GM20431 (cell line): ENCODE results near the gene LSAMP.

Source experiments
- in situ Hi-C: fragments of 300-500 bp; cut with MseI, MboI; formaldehyde crosslinking; loops from one replicate; pipeline ENCODE4 v1.15.0; 2020; ENCODE audit warnings: low sequenced_read_pairs; ENCODE audit not compliant: unreplicated experiment

The LSAMP gene

DNA sequence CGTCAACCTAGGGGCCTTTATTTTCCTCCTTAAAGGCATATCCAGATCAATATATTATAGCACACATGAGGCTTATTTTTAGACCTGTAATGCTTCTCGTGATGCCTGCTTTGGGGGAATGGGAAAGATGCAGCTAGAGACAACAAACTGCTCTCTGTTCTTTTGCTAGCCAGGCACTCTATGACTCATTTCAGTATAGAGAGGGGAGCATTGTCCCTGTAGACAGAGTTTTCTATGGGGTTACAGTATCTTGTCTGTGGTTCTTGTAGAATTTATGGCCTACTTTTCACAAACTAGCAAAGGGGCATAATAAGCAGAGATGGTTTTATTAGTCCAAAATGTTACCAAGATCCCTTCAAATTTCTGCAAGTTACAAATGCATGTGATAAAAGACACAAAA lies 305.6 kb downstream of the LSAMP start:
- in situ Hi-C loops, result loop anchor here (25.0 kb wide), 1 partner anchor 623 kb away; no protein-coding TSS in a partner anchor

DNA sequence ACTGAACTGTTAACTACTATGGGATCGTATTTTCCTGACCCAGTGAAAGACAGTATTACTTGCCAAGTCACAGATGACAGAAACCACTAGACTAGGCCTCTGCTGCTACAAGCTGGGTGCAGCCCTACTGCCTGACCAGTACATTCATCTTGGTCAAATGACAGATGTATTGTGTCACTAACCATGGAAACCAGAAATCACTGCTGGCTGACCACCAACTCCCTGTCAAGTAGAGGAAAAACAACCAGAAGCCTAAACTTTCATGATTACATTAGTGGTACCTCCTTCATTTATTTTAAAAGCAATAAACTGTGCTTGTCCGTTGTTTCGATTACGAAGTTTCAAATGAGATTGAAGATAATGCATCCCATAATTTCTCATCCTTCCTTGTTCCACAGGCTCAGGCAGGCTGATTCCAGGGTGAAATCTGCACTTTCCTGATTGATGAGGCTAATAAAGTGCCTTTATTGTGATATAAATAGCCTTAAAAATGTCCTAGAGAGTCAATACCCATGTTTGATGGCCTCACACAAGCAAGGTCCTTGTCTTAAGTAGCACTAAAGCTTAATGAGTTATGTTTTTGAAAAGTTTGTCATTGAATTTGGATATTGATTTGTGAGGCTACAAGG lies 309.7 kb downstream of the LSAMP start:
- in situ Hi-C loops, result loop anchor here (25.0 kb wide), 1 partner anchor 627 kb away; no protein-coding TSS in a partner anchor

DNA sequence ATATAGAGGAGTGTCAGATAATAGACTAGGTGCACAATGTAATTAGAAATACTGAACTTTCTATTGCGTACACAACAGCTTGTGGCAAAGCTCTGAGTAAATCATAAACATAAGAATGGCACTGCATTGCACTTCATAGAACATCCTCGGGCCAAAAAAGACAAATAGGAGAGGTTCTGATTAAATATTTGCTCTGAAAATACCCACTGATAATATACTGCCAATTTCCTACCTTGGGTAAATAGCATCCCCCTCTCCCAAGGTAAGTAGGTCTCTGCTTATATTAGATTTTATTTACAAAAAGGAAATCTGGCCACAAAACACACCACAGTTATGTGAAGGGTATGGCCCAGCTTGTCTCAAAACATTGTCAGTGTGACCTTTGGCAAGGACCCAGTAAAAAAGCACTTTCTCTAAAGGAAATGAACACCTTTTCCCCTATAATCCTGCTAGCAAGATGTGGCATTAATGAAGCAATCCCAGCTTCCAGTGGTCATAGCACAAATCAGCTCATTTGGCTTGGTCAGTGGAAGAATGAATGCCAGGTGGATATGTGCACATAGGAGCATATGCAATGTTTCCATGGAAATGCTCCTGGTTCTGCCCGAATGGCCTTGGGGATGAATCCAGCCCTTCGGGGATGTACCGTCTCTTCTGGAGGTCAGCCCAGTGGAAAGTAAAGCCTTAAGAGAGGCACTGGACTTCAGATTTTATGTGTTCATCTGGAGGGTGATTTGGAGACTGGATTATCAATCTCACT lies 315.9 kb downstream of the LSAMP start:
- in situ Hi-C loops, result loop anchor here (25.0 kb wide), 1 partner anchor 633 kb away; no protein-coding TSS in a partner anchor

- in situ Hi-C loops, result loop anchor here (25.0 kb wide), 1 partner anchor 635 kb away; no protein-coding TSS in a partner anchor
Measured at GRCh38 chr3:116127464-116127863, 317.8 kb downstream of the LSAMP start.

GRCh38 chr3:116124166-116124565 lies 321.1 kb downstream of the LSAMP start:
- in situ Hi-C loops, result no loop called here

- in situ Hi-C loops, result no loop called here
Measured at GRCh38 chr3:116118475-116119169, 326.7 kb downstream of the LSAMP start.

GRCh38 chr3:116114586-116114985 lies 330.7 kb downstream of the LSAMP start:
- in situ Hi-C loops, result no loop called here

- in situ Hi-C loops, result no loop called here
Measured at GRCh38 chr3:116112696-116113095, 332.6 kb downstream of the LSAMP start.

DNA sequence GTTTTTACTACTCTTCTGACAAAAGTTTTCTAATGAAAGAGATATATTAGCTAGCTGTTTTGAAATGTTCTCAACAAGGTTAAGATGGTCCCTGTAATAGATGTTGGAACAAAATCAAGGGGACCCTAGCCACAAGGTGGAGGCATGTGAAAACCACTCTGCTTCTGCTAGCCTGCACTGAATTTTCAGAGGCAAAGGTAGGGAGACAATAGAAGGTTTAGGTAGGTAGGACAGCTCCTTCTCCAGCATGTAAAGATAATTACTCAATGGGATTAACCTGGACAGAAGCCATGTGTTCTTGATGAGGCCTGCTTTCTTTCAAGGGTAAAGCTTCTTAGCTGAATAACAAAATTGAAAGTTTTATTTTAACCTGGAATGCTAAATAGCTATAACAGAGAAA lies 333.5 kb downstream of the LSAMP start:
- in situ Hi-C loops, result no loop called here

DNA sequence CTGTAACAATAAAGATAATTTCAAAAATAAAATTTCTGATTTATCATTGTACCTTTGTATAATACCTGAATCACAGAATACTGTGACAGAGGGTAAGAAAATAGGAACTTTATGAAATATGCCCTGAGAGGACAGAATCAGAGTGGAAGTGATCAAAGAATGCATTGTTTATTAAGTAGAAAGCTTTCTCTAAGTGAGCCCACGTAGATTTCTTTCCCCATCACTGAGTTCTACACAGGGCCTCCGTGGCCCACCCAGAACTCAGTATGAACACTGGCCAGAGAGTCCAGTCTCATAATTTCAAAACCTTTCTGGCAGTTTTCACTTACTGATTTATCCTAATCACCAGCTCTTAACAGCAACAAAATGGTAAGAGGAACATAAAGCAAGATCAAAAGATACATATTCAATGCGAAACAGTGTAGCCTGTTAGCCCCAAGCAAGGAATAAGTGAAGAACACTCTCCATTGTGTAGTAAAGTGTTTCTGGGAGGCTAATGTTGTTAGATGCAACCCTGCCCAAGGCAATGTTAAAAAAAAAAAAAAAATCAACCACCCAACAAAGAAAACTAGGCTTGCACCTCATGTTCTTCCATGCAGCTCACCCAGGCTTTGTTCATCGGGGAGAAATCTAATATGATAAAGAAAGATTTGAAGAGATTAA lies 341.3 kb downstream of the LSAMP start:
- in situ Hi-C loops, result no loop called here

GRCh38 chr3:116102037-116102436 lies 343.2 kb downstream of the LSAMP start:
- in situ Hi-C loops, result no loop called here

DNA sequence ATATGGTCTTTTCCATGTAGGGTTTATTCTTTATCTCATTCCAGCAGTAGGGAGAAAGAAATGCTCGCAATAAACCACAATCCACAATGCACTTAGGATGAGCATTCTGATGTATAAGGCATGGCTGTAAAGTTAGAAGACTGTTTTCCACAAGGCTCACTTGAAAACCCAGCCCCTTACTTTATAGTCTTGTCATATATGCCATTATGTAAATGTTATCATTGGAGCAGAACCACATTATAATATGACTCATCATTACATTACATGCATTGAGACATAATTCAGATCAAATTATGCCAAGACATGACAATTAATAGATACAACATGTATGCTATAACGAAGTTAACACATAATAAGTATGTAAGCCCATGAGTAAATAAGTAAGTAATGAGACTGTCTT lies 348.1 kb downstream of the LSAMP start:
- in situ Hi-C loops, result no loop called here

DNA sequence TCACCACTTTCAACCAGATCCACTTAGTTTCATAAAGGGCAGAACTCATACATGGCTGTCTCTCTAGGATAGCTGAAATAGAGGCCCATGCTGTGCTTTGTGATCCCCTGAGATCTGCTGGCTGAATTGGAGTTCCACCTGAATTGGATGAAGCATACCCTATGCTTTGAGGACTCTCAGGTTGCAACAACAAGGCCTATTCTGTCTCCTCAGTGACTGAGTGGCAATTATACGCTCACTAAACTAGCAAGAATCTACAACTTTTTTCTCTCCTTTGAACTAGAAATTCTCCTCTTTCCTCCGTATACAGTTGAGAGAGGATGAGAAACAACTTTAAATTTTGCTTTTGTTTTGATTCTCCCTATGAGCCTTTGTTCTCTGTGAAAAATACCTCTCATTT lies 348.7 kb downstream of the LSAMP start:
- in situ Hi-C loops, result no loop called here

GRCh38 chr3:116093374-116093773 lies 351.9 kb downstream of the LSAMP start:
- in situ Hi-C loops, result no loop called here

DNA sequence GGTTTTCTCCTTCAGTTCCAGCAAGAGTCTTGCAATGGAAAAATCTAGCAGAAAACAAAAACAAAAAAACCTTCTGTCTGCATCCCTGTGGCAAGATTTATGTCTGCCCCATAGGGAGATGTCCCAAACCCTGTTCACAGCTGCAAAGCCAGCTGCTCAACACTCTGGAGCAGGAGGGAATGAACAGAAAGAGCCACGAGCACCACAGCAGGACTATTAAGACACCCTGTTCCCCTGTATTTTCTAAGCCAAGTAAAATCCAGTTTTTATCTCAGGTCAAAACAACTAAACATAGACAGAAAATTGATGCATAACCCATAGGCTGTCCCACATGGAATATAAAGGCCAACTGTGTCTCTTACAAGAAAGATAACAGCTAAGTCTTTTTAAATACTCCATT lies 357.9 kb downstream of the LSAMP start:
- in situ Hi-C loops, result no loop called here

DNA sequence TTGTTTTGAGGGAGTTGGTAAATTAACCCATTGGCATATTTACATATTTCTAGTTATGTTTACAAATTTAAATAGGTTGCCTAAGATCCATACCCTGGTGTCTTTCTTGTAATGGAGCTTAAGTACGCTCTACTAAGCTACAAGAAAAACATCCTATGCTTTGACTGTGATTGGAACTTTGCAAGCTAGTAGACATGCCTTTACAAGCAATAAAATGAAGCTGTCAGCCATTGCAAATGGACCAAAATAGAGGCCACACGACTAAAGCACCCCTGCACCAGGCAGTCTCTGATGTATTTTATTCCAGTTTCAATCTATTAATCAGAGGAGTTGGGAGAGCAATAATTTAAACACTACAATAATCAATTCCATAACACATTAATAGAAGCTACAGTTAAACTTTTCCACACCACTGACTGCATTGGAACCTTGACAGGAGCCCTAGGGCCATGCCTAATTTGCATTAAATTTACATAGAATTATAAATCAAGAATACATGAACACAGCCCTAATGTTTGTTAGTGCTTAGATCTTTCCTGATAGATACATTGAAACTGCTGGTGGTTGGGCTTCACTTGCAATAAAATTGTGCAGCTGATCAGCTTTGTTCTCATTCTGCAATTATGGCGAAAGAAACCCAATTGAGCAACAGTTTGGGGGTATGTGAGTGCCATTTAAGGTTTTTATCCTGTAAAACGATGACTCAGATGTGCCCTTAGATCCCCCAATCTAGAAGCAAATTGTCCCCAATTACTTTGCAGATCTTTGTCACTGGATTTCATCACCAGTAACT lies 360.1 kb downstream of the LSAMP start:
- in situ Hi-C loops, result no loop called here

GRCh38 chr3:116083683-116084082 lies 361.6 kb downstream of the LSAMP start:
- in situ Hi-C loops, result no loop called here

GRCh38 chr3:116078561-116078960 lies 366.7 kb downstream of the LSAMP start:
- in situ Hi-C loops, result no loop called here

GRCh38 chr3:116077557-116077956 lies 367.7 kb downstream of the LSAMP start:
- in situ Hi-C loops, result no loop called here

DNA sequence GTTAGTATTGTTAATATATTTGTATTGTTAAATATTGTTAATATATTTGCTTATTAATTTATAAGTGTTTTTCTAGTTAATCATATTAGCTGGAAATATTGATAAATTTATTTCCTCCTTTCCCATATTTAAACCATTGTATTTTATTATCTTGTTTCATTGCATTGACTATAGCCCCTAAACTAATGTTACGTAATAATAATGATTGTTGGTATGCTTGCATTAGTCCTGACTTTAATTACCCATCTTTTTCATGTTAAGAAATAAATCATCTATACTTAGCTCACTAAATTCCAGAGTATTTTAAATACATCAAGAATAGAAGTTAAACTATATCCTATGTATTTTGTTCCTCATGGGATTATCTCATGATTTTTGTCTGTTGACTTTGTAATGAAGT lies 368.2 kb downstream of the LSAMP start:
- in situ Hi-C loops, result no loop called here
